ENCODE data around the gene ZBTB40.
A peak's percentile ranks its signal among the peaks of the same experiment; 100 is the strongest.

The ZBTB40 gene

DNA sequence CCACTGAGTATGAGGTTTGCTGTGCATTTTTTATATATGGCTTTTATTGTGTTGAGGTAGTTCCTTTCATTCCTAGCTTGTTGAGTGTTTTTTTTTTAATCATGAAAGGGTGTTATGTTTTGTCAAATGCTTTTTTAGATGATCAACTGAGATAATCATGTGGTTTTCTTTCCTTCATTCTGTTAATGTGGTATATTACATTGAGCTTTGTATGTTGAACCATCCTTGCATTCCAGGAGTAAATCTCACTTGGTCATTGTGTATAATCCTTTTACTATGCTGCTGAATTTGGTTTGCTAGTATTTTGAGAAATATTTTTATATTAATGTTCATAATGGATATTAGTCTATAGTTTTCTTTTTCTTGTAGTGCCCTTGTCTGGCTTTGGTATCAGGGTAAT, 11.1 kb upstream of the ZBTB40 start:
- H2AFZ ChIP-seq (ENCODE audit: low read depth, low read length): no peak overlapping the region
- no peaks in the 10 kb centered on the region for H3K27me3 ChIP-seq (ENCODE audit: insufficient read depth, low read length)
- no peaks in the 10 kb centered on the region for H3K36me3 ChIP-seq (ENCODE audit: insufficient read depth, low read length)
- no peaks in the 10 kb centered on the region for H3K4me1 ChIP-seq (ENCODE audit: insufficient read depth, low read length)
- no peak overlapping the region for H3K4me3 ChIP-seq (ENCODE audit: low read length)
- no peaks in the 10 kb centered on the region for H3K9me3 ChIP-seq (ENCODE audit: low read length)

DNA sequence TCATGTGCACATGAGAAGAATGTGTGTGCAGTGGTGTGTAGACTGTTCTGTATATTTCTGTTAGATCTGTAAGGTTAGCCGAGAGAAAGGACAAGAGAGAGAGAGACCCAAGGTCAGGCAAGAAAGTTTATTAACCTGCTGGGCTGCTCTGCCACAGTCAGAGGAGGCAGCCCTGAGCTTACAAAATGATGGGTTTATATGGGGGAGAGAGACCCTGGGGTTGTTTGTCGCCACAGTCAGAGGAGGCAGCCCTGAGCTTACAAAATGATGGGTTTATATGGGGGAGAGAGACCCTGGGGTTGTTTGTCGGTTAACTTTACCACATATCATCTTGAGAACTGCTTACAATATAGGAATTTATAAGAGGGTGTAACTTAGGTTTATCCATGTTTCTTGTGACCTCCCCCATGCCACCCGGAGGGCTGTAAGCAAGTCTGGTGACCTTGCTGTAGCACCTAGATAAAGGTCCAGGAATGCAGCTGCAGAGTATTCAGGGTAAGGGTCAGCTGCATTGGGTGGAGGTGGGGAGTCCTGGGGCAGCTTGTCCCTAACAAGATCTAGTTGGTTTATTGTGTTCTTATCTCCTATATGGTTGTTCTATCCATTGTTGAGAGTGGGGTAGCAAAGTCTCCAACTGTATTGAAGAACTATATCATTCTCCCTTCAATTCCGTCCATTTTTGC, 9.3 kb upstream of the ZBTB40 start:
- no peak overlapping the region for H2AFZ ChIP-seq (ENCODE audit: low read depth, low read length)
- H3K4me1 ChIP-seq (ENCODE audit: insufficient read depth, low read length): no peaks in the 10 kb centered on the region
- H3K4me3 ChIP-seq (ENCODE audit: low read length): no peak overlapping the region
- no peaks in the 10 kb centered on the region for H3K27me3 ChIP-seq (ENCODE audit: insufficient read depth, low read length)
- H3K9me3 ChIP-seq (ENCODE audit: low read length): no peaks in the 10 kb centered on the region
- H3K36me3 ChIP-seq (ENCODE audit: insufficient read depth, low read length): no peaks in the 10 kb centered on the region

DNA sequence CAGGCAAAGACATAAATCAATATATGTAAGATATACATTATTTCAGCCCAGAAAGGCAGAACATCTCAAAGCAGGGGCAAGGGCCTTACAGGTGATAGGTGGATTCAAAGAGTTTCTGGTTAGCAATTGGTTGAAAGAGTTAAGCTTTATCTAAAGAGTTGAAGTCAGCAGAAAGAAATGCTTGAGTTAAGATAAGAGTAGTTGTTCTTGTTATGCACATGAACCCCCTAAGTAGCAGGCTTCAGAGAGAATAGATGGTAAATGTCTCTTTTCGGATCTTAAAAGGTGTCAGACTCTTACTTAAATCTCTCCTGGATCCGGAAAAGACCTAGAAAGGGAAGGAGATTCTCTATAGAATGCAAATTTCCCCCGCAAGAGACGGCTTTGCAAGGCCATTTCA, 8.3 kb upstream of the ZBTB40 start:
- H3K27me3 ChIP-seq (ENCODE audit: insufficient read depth, low read length): no peaks in the 10 kb centered on the region
- H2AFZ ChIP-seq (ENCODE audit: low read depth, low read length): no peak overlapping the region
- H3K36me3 ChIP-seq (ENCODE audit: insufficient read depth, low read length): no peaks in the 10 kb centered on the region
- no peaks in the 10 kb centered on the region for H3K9me3 ChIP-seq (ENCODE audit: low read length)
- no peaks in the 10 kb centered on the region for H3K4me1 ChIP-seq (ENCODE audit: insufficient read depth, low read length)
- H3K4me3 ChIP-seq (ENCODE audit: low read length): no peak overlapping the region

DNA sequence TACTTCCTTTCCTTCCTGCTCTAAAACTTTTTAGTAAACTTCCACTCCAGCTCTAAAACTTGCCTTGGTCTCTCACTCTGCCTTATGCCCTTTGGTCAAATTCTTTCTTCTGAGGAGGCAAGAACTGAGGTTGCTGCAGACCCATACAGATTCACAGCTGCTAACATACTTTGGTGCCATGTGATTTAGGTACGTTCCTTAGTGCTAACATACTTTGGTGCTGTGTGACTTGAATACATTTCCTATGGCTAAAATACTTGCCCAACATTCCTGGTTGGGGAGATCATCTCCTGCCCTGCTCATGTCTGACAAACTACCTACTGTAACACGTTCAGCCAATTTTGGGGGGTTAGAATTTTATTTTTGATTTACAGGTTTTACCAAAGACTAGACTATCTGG, 6.8 kb upstream of the ZBTB40 start:
- H3K4me3 ChIP-seq (ENCODE audit: low read length): no peak overlapping the region
- no peaks in the 10 kb centered on the region for H3K27me3 ChIP-seq (ENCODE audit: insufficient read depth, low read length)
- H3K9me3 ChIP-seq (ENCODE audit: low read length): no peaks in the 10 kb centered on the region
- H2AFZ ChIP-seq (ENCODE audit: low read depth, low read length): no peak overlapping the region
- no peaks in the 10 kb centered on the region for H3K36me3 ChIP-seq (ENCODE audit: insufficient read depth, low read length)
- H3K4me1 ChIP-seq (ENCODE audit: insufficient read depth, low read length): no peaks in the 10 kb centered on the region

DNA sequence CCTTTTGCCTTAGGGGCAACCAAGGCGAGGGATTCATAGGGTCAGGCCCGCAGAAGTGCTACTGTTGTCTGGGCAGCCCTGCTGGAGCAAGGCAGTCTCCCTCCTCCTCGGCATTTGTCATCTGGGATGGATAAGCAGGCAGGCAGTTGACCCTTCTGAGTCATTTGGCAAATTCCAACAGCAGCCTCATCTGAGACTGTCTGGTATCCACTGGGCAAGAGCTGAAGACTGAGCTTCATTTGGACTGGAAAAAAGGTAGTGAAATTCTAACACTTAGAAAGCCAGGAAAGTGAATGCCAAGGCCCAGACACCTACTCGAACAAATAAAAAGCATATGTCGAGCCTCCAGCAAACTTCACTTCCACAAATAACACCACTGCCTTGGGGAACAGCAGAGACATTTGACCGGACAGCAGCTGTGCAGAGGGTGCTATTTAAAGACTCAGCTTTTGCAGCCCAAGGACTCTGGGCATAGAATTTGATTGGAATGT, 4.0 kb upstream of the ZBTB40 start:
- Histone ChIP-seq H3K27me3 (ENCODE audit: insufficient read depth, low read length) (no peaks in the 10 kb centered on the region), H2AFZ (ENCODE audit: low read depth, low read length) (peak overlapping the region; percentile 5), H3K4me1 (ENCODE audit: insufficient read depth, low read length) (no peaks in the 10 kb centered on the region), H3K4me3 (ENCODE audit: low read length) (no peak overlapping the region), H3K36me3 (ENCODE audit: insufficient read depth, low read length) (no peaks in the 10 kb centered on the region), H3K9me3 (ENCODE audit: low read length) (peaks cover 2% of the 10 kb centered on the region)

DNA sequence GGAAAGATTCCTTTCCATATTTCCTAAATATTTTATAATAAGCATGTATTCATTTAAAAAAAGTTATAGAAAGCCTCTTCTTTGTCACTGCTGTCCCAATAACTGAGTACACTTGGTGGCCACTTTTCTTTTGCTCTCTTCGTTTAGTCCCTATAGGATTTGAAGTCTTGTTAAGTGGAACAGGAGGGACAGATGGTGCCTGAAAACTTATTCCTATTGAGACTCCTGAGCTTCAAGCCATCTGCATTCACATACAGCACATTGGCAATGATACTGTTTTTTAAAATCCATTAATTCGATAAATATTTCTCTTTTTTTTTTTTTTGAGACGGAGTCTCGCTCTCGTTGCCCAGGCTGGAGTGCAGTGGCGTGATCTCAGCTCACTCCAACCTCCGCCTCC, 2.0 kb upstream of the ZBTB40 start:
- Histone ChIP-seq H3K36me3 (ENCODE audit: insufficient read depth, low read length) (no peaks in the 10 kb centered on the region), H3K4me3 (ENCODE audit: low read length) (no peak overlapping the region), H3K27me3 (ENCODE audit: insufficient read depth, low read length) (no peaks in the 10 kb centered on the region), H2AFZ (ENCODE audit: low read depth, low read length) (no peak overlapping the region), H3K9me3 (ENCODE audit: low read length) (peaks cover 2% of the 10 kb centered on the region), H3K4me1 (ENCODE audit: insufficient read depth, low read length) (peaks cover 6% of the 10 kb centered on the region)

DNA sequence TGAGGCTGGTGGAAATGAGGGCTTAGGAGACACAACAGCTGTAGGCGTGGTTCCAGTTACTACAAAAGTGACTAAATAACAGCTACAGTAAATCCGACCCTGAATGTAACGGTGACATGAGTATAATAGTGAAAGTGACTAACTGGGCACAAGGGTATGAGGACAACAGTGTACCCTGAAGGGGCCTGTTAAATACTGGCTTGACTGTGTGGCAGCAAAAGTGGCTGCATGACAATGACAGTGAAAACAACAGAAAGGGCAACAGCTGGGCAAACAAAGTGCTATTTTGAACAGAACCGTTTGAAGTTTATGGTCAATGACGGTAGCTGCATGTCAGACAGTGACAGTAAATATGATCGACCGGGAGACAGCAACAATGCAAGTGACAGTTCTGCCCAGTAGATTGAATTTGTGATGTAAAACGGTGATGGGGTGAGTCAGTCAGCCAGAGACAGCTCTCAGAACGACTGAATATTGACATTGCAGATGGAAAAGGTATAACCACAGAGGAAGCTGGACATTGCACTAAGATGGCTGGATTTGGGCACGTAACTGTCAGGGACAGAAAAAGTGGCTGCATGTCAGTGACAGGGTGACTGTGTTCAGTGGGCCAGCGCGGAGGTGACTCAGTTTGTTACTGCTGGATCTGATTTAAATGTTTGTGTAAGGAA, 1.2 kb upstream of the ZBTB40 start:
- H3K27me3 ChIP-seq (ENCODE audit: insufficient read depth, low read length): no peaks in the 10 kb centered on the region
- no peak overlapping the region for H2AFZ ChIP-seq (ENCODE audit: low read depth, low read length)
- H3K4me1 ChIP-seq (ENCODE audit: insufficient read depth, low read length): peaks cover 14% of the 10 kb centered on the region
- no peak overlapping the region for H3K4me3 ChIP-seq (ENCODE audit: low read length)
- H3K36me3 ChIP-seq (ENCODE audit: insufficient read depth, low read length): no peaks in the 10 kb centered on the region
- peaks cover 2% of the 10 kb centered on the region for H3K9me3 ChIP-seq (ENCODE audit: low read length)

DNA sequence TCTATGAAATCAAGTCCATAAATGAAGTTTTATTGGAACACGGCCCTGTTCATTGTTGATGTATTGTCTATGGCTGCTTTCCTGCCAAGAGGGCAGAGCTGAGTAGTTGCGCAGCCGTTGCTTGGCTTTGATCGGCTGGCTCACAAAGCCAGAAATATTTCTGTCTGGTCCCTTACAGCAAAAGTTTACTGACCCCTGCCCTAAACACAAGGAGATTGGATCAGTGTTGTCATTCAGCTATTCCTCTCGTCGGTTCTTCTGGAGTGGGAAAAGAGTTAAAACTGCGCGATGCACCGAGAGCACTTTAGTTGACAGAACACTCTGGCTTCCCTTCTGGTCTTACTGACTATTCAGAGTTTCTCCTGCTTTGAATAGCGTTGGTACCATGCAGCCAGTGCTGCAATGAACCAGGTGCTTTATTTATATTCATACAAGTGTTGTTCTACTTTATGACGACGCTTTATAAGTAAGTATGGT, 868 bp downstream of the ZBTB40 start:
- H3K4me3 ChIP-seq (ENCODE audit: low read length): peak overlapping the region; percentile 82
- H3K27me3 ChIP-seq (ENCODE audit: insufficient read depth, low read length): no peaks in the 10 kb centered on the region
- peak overlapping the region; percentile 81 for H2AFZ ChIP-seq (ENCODE audit: low read depth, low read length)
- peaks cover 2% of the 10 kb centered on the region for H3K9me3 ChIP-seq (ENCODE audit: low read length)
- H3K4me1 ChIP-seq (ENCODE audit: insufficient read depth, low read length): peaks cover 16% of the 10 kb centered on the region
- H3K36me3 ChIP-seq (ENCODE audit: insufficient read depth, low read length): no peaks in the 10 kb centered on the region

DNA sequence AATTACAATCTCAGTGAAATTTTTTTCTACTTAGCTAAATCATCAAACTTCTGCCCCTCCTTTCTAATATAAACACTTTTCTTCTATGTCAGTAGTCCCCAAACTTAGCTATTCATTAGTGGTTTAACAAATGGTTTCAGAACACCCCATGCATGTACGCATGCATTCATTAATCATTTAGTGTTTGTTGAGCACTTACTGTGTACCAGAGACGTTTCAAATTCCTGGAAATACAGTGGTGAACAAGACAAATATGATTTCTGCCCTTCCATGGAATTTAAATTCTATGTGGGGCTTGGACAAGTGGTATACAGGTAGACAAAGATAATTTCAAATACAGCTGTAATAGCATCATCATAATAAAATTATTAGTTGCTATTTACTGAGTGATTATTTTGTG, 1.5 kb downstream of the ZBTB40 start:
- H3K4me1 ChIP-seq (ENCODE audit: insufficient read depth, low read length): peaks cover 16% of the 10 kb centered on the region
- no peak overlapping the region for H2AFZ ChIP-seq (ENCODE audit: low read depth, low read length)
- no peaks in the 10 kb centered on the region for H3K27me3 ChIP-seq (ENCODE audit: insufficient read depth, low read length)
- peak overlapping the region; percentile 82 for H3K4me3 ChIP-seq (ENCODE audit: low read length)
- no peaks in the 10 kb centered on the region for H3K36me3 ChIP-seq (ENCODE audit: insufficient read depth, low read length)
- peaks cover 2% of the 10 kb centered on the region for H3K9me3 ChIP-seq (ENCODE audit: low read length)

DNA sequence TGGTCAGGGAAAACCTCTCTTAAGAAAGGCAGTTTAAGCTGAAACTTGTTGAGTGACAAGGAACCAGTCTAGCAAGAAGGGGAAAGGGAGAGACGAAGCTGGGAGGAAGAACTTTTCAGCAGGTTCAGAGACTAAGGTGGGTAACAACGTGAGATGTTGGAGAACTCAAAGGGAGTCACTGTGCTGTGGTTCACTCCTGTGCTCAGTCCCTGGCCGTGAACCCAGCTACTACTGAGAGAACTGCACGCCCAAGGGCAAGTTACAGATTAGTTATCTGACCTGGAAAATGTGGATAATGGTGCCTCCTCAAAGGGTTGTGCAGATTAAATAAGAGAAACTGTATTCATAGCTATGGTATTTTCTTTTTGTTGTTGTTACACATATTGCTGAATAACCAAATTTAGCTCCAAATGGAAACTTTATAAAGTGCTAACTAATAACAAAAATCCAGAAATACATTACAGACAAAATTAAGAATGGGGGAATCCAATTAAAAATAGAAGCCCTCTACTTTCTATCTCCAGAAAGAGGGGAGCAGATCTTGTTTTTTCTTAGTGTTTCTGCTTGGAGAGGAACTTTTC, 2.9 kb downstream of the ZBTB40 start:
- no peaks in the 10 kb centered on the region for H3K27me3 ChIP-seq (ENCODE audit: insufficient read depth, low read length)
- H2AFZ ChIP-seq (ENCODE audit: low read depth, low read length): no peak overlapping the region
- no peak overlapping the region for H3K4me3 ChIP-seq (ENCODE audit: low read length)
- H3K36me3 ChIP-seq (ENCODE audit: insufficient read depth, low read length): no peaks in the 10 kb centered on the region
- peaks cover 16% of the 10 kb centered on the region for H3K4me1 ChIP-seq (ENCODE audit: insufficient read depth, low read length)
- H3K9me3 ChIP-seq (ENCODE audit: low read length): peaks cover 2% of the 10 kb centered on the region

DNA sequence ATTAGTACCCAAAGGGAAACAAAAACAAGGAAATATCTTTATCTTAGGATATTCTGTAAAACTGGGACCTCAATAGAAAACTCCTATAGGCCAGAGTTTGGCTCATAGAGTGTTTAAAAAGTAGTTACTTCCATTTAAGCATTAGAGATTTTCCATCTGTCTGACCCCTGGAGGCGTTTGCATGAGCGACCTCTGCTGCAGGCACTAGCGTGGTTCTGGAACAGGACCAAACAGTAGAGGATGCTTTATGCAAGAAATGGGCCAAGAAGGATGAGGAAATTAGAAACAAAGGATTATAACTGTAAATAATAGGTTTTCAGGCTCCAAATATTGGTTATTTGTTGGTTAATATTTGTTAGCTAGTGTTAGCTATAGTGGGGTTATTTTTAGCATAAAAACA, 5.7 kb downstream of the ZBTB40 start:
- no peak overlapping the region for H2AFZ ChIP-seq (ENCODE audit: low read depth, low read length)
- no peak overlapping the region for H3K4me3 ChIP-seq (ENCODE audit: low read length)
- no peaks in the 10 kb centered on the region for H3K36me3 ChIP-seq (ENCODE audit: insufficient read depth, low read length)
- no peaks in the 10 kb centered on the region for H3K27me3 ChIP-seq (ENCODE audit: insufficient read depth, low read length)
- no peaks in the 10 kb centered on the region for H3K9me3 ChIP-seq (ENCODE audit: low read length)
- peaks cover 16% of the 10 kb centered on the region for H3K4me1 ChIP-seq (ENCODE audit: insufficient read depth, low read length)

DNA sequence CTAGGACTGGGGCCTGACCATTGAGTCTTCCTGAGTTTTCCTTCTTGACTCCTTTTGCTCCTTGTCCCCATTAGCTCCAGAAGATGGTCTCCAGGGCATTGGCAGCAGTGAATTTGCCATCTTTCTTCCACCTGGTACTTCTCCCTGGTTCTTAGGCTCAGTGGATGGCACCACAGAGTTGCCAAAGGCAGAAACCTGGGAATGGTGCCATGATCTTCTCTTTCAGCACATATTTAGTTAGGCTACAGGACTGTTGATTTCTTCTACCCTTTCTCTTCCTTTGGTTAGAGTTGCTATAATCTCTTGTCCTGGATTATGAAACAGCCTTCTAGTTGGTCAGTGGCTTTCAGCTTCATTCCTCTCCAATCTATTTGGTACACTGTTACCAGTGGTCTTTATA, 6.2 kb downstream of the ZBTB40 start:
- Histone ChIP-seq H3K9me3 (ENCODE audit: low read length) (no peaks in the 10 kb centered on the region), H2AFZ (ENCODE audit: low read depth, low read length) (no peak overlapping the region), H3K4me3 (ENCODE audit: low read length) (no peak overlapping the region), H3K4me1 (ENCODE audit: insufficient read depth, low read length) (peaks cover 16% of the 10 kb centered on the region), H3K27me3 (ENCODE audit: insufficient read depth, low read length) (no peaks in the 10 kb centered on the region), H3K36me3 (ENCODE audit: insufficient read depth, low read length) (no peaks in the 10 kb centered on the region)

DNA sequence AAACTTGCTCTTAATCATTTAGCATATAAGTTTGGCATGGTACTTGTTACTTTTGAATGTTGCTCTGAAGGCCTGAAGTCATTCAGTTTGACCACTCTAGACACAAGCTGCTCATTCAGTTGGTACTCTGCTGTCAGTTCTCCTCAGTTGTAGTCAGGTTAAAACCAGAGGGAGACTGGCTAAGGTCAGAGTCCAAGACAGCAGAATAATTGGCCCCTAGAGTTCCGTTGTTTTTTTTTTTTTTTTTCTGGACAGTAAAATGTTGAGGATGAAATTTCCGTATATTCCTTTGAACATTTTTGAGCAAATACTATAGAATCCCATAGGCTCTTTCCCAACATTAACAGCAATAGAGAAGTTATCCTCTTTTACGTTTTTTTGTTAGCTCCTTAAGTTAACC, 9.4 kb downstream of the ZBTB40 start:
- Histone ChIP-seq H2AFZ (ENCODE audit: low read depth, low read length) (no peak overlapping the region), H3K4me1 (ENCODE audit: insufficient read depth, low read length) (no peaks in the 10 kb centered on the region), H3K9me3 (ENCODE audit: low read length) (no peaks in the 10 kb centered on the region), H3K36me3 (ENCODE audit: insufficient read depth, low read length) (no peaks in the 10 kb centered on the region), H3K27me3 (ENCODE audit: insufficient read depth, low read length) (no peaks in the 10 kb centered on the region), H3K4me3 (ENCODE audit: low read length) (no peak overlapping the region)
